ENCODE data around the gene IFNAR2.

DNA sequence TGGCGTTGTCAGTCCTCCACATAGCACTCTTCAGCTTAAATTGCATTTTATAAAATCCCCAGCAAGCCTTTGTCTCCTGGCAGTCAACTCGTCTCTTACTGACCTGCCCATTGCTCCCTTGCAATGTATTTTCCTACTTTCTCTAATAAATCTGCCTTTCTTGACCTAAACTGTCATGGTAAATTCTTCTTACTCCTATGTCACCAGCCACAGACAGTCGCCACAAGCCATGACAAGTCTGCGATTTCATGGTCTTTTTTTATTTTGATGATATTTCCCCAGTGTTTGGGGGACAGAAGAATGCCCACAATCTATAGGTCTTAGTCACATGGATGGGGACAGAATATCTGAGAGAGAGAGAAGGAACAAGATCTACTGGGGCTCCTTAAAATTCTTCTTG, 8.4 kb downstream of the IFNAR2 start:
- TF ChIP-seq, protein P1, sequence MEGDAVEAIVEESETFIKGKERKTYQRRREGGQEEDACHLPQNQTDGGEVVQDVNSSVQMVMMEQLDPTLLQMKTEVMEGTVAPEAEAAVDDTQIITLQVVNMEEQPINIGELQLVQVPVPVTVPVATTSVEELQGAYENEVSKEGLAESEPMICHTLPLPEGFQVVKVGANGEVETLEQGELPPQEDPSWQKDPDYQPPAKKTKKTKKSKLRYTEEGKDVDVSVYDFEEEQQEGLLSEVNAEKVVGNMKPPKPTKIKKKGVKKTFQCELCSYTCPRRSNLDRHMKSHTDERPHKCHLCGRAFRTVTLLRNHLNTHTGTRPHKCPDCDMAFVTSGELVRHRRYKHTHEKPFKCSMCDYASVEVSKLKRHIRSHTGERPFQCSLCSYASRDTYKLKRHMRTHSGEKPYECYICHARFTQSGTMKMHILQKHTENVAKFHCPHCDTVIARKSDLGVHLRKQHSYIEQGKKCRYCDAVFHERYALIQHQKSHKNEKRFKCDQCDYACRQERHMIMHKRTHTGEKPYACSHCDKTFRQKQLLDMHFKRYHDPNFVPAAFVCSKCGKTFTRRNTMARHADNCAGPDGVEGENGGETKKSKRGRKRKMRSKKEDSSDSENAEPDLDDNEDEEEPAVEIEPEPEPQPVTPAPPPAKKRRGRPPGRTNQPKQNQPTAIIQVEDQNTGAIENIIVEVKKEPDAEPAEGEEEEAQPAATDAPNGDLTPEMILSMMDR (conservative IDR thresholded peaks at IDR 0.05; ENCODE audit: low read length), result no peak
- TF ChIP-seq EZH2phosphoT487 (IDR thresholded peaks at IDR 0.05; ENCODE audit: borderline replicate concordance, low read depth, low read length), result no peak

Measured in OCI-LY7 (cell line).